ENCODE results near the gene MRAS.

The MRAS gene

DNA sequence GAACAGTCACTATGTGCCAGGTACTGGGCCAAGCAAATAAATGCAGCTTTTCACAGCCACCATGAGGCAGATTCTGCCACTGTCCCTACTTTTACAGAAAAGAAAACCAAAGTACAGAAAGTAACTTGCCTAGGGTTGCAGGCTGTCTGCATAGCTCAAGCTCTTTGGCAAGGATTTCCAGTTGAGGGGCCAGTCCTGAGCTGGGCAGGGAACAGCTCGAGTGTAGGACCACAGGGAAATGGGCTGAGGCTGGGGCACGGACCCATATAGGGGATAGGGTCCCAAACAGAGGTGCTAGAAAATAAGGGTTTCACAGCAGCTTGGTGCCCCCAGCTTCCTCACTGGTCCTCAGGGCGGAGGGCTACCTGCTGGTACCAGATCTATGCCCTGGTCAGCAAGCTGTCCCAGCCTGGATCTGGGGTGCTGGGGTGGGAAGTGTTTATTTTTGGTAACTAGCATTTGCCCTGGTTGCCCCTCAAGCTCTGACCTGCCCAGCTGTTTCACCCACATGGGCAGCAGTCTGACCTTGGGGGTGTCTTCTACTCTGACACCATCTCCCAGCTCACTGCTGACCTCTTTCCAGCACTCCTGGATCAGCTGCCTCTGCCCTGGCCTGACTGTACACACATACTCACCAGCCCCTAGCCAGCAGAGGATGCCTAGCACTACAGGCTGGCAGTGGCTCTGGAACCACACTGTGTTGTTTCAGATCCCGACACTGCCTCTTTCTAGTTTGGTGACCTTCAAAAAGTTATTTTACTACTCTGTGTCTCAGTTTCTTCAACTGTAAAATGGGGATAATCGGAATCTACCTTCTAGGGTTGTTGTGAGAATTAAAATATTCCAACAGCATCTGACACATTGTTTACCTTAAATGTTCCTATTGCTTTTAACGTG lies 16.2 kb downstream of the MRAS start:
- Histone ChIP-seq H2AFZ (ENCODE audit: low read depth, low read length) (no peak overlapping the region), H3K4me1 (ENCODE audit: insufficient read depth, low read length) (no peaks in the 10 kb centered on the region)

DNA sequence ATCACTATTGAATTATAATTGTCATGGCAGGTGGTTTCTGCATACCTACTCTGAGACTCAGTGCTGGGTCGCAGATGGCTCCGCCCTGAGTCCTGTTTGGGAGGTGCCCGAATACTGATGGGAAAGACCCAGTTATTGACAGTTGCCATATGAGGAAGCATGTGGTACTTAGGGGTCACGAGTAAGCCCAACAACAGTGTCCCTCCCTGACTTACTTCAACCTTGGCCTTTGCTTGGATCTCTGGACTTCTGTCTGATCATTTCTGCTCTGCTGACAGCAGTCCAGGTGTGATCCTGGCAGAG lies 16.8 kb downstream of the MRAS start:
- H3K36me3 ChIP-seq (ENCODE audit: insufficient read depth, low read length) = no peaks in the 10 kb centered on the region
- H3K9me3 ChIP-seq (ENCODE audit: low read length) = no peaks in the 10 kb centered on the region
- H3K4me1 ChIP-seq (ENCODE audit: insufficient read depth, low read length) = no peaks in the 10 kb centered on the region
- H3K27me3 ChIP-seq (ENCODE audit: insufficient read depth, low read length) = no peaks in the 10 kb centered on the region
- no peak overlapping the region for H2AFZ ChIP-seq (ENCODE audit: low read depth, low read length)
- H3K4me3 ChIP-seq (ENCODE audit: low read length) = no peak overlapping the region

More for the DNA sequence above, 16.2 kb downstream of the MRAS start:
- Histone ChIP-seq H3K9me3 (ENCODE audit: low read length) (no peaks in the 10 kb centered on the region), H3K27me3 (ENCODE audit: insufficient read depth, low read length) (no peaks in the 10 kb centered on the region), H3K36me3 (ENCODE audit: insufficient read depth, low read length) (no peaks in the 10 kb centered on the region), H3K4me3 (ENCODE audit: low read length) (no peak overlapping the region)

DNA sequence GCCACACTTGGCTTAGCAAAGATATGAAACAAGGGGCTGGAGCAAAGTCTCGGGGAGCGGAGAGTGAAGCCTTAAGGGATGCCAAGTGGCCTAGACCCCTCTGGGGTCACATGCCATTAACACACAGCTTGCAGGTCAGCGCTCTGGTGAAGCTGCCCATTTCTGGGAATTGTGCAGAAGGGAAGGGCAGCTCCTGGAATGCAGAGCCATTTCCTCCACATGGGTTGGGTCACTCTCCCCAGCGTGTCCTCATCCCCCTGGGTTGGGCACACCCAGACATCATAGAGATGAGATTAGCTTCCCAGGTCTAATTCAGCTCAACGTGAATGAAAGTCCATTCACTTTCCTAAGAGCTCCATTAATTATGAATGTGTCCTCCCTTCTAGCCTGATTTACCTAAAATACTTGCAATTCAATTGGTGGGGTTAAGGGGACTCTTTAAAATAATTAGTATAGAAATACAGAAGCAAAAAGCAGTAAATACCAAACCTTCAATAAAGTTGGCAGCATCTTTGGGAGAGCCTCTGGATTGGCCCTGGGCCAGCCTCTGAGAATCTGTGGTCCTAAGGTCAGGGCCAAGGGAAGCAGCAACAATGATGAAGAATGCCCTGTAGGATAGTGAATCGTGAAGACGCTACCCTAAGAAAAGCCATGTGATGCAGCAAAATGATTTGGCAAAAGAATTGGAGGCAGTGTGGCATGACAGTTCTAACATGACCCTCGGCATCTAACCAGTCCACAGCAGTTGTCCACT lies 17.8 kb downstream of the MRAS start:
- H3K9me3 ChIP-seq (ENCODE audit: low read length) = no peaks in the 10 kb centered on the region
- H3K4me1 ChIP-seq (ENCODE audit: insufficient read depth, low read length) = no peaks in the 10 kb centered on the region
- H3K4me3 ChIP-seq (ENCODE audit: low read length) = no peak overlapping the region
- H3K27me3 ChIP-seq (ENCODE audit: insufficient read depth, low read length) = no peaks in the 10 kb centered on the region
- H2AFZ ChIP-seq (ENCODE audit: low read depth, low read length) = no peak overlapping the region
- H3K36me3 ChIP-seq (ENCODE audit: insufficient read depth, low read length) = no peaks in the 10 kb centered on the region

DNA sequence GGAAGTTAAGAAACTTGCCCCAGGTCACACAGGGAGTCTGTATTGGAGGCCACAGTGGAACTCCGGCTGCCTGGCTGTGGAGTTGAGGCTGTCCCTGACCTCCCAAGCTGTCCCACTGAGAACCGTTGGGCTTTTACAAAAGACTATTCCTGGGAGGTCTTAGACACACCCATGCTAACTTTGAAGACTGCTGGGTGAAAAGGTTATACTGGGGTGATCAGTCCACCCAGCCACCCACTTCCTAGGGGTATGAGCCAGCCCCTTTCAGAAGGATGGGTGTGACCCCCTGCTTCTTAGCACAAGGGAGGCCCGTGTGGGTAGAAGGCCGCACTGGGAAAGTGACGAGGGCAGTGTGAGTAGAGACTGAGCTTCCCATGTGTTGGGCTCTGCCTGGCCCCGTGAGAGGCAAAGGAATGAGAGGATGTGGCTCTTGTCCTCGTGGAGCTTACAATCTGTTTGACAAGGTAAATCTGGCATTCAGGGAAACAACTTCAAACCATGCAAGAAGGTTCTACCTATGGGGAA lies 19.0 kb downstream of the MRAS start:
- Histone ChIP-seq H3K4me1 (ENCODE audit: insufficient read depth, low read length) (no peaks in the 10 kb centered on the region), H3K27me3 (ENCODE audit: insufficient read depth, low read length) (no peaks in the 10 kb centered on the region), H3K36me3 (ENCODE audit: insufficient read depth, low read length) (no peaks in the 10 kb centered on the region), H2AFZ (ENCODE audit: low read depth, low read length) (no peak overlapping the region), H3K4me3 (ENCODE audit: low read length) (no peak overlapping the region), H3K9me3 (ENCODE audit: low read length) (no peaks in the 10 kb centered on the region)

DNA sequence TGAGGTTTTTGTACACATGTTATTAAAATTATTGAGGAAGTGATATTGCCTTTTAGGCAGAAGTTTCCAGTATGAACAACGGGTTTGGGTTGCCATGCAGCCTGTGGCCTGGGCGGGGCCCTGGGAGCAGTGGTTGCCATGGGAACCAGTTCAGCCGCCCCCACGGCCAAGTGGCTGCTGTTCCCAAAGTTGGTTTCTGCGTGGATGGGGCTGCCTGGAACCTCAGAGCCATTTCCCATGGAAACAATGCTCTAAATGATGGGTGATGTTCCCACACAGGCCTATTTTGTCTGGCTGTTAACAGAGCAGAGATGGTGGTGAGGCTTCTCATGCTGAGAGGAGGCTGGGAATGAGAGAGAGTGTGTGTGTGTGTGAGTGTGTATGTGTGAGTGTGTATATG lies 19.5 kb downstream of the MRAS start:
- H3K9me3 ChIP-seq (ENCODE audit: low read length) = no peaks in the 10 kb centered on the region
- H3K4me3 ChIP-seq (ENCODE audit: low read length) = no peak overlapping the region
- H3K36me3 ChIP-seq (ENCODE audit: insufficient read depth, low read length) = no peaks in the 10 kb centered on the region
- H3K4me1 ChIP-seq (ENCODE audit: insufficient read depth, low read length) = no peaks in the 10 kb centered on the region
- H2AFZ ChIP-seq (ENCODE audit: low read depth, low read length) = no peak overlapping the region
- no peaks in the 10 kb centered on the region for H3K27me3 ChIP-seq (ENCODE audit: insufficient read depth, low read length)

DNA sequence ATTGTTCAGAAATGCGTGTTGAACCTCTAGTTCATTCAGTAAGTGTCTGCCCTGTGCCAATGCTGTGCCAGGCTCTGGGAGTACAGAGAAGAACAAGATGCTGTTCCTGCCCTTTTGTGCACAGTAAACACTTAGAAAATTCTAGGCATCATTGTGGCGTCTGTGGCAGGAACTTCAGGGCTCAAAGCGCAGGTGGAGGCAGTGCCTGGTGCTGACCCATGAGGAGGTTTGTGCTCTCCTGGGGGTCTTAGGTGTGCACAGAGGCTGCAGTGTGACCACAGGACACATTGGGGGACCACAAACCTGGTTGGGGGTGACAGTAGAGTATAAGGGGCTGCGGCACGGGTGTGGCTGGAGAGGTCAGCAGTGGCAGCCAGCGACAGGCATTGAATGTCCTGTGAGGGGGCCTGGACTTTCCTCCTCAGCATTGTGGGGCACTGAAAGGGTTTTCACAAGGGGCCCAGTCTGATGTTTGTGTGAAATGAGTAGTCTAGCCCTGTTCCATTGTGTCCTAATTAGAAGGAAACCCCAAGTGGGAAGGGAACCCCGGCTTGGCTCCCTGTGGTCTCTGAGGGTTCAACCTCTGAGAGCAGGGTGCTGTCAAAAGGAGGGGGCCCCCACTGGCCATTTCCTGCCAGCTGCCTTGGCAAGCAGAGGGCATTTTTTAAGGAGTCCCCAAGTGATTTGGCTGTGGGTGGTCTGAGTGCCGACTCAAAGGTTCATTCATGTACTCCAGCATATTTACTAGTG lies 20.9 kb downstream of the MRAS start:
- Histone ChIP-seq H3K36me3 (ENCODE audit: insufficient read depth, low read length) (peaks cover 3% of the 10 kb centered on the region), H3K27me3 (ENCODE audit: insufficient read depth, low read length) (no peaks in the 10 kb centered on the region), H3K9me3 (ENCODE audit: low read length) (no peaks in the 10 kb centered on the region), H3K4me3 (ENCODE audit: low read length) (no peak overlapping the region), H2AFZ (ENCODE audit: low read depth, low read length) (no peak overlapping the region), H3K4me1 (ENCODE audit: insufficient read depth, low read length) (no peaks in the 10 kb centered on the region)

GRCh38 chr3:138370321-138370720 lies 21.9 kb downstream of the MRAS start:
- Histone ChIP-seq H3K27me3 (ENCODE audit: insufficient read depth, low read length) (no peaks in the 10 kb centered on the region), H2AFZ (ENCODE audit: low read depth, low read length) (no peak overlapping the region), H3K9me3 (ENCODE audit: low read length) (no peaks in the 10 kb centered on the region), H3K4me3 (ENCODE audit: low read length) (no peak overlapping the region), H3K4me1 (ENCODE audit: insufficient read depth, low read length) (no peaks in the 10 kb centered on the region), H3K36me3 (ENCODE audit: insufficient read depth, low read length) (peaks cover 3% of the 10 kb centered on the region)

DNA sequence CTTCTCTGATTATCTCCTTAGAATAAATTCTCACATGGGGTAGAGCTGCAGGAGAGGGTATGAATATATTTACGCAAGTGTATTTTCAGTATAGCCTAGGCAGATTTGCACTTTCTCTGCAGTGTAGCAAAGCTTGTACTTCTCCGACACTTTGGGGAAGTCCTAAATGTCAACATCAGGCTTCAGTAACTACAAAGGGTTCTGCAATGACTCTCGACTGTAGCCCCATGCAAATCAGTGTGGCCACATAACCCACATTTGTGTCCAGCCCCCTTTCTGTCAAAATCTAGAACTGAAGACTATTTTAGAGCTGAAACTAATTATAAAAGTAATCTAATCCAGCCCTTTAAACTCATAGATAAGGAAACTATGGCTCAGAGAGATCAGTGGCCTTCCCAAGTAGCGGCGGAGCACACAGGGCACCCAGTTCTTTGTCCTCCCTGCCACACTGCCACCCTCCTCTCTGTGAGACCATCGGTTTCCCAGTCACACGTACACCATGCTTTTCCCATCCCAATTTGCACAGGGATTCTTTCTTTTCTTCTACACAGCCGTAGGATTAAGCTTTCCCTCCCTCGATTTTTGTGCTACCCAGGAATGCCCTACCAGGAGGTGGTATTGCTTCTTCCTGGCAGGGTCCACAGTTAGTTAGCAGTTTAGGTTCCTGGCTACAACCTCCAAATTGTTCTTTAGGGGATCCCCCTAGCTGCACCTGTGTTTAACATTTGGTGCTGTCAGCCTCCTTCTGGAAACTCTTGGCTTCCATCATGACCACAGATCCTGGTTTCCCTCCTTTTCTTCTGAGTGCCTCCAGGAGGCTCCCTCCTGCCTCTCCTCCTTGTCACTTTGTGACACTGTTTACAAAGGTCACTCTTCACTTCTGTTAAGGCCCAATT lies 22.9 kb downstream of the MRAS start:
- Histone ChIP-seq H3K9me3 (ENCODE audit: low read length) (no peaks in the 10 kb centered on the region), H3K27me3 (ENCODE audit: insufficient read depth, low read length) (no peaks in the 10 kb centered on the region), H3K4me1 (ENCODE audit: insufficient read depth, low read length) (no peaks in the 10 kb centered on the region), H3K36me3 (ENCODE audit: insufficient read depth, low read length) (peaks cover 3% of the 10 kb centered on the region), H3K4me3 (ENCODE audit: low read length) (no peak overlapping the region), H2AFZ (ENCODE audit: low read depth, low read length) (no peak overlapping the region)

DNA sequence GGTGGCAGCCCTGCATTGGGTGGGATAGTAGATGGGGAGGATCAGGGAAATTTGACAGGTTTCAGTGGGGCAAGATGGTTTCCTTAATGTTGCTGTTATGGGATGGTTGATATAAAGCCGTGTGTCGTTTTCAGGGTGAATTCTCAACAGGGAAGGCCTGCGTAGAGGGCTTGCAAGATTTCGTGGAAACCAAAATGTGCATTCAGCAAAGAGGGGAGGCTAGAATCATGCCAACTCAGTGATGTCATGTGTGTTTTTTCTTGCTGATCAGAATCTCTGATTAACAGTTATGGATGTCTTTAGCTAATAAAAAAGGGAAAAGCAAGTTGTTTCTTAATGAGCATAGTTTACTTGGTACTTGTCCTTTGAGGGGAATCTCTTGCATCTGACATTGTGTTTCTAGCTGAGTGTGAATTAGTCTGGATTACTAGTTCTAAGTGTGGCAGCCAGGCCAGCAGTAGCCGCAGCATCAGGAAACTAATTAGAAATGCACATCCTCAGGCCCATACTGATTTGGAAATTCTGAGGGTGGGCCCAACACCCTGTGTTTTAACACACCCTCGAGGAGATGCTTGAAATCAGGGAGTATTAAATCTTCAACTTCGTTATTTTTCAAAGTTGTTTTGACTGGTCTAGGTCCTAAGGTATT lies 24.8 kb downstream of the MRAS start:
- no peaks in the 10 kb centered on the region for H3K27me3 ChIP-seq (ENCODE audit: insufficient read depth, low read length)
- peaks cover 3% of the 10 kb centered on the region for H3K36me3 ChIP-seq (ENCODE audit: insufficient read depth, low read length)
- H3K4me3 ChIP-seq (ENCODE audit: low read length) = no peak overlapping the region
- H2AFZ ChIP-seq (ENCODE audit: low read depth, low read length) = no peak overlapping the region
- no peaks in the 10 kb centered on the region for H3K9me3 ChIP-seq (ENCODE audit: low read length)
- H3K4me1 ChIP-seq (ENCODE audit: insufficient read depth, low read length) = no peaks in the 10 kb centered on the region

GRCh38 chr3:138373736-138374094 lies 25.3 kb downstream of the MRAS start:
- Histone ChIP-seq H3K27me3 (ENCODE audit: insufficient read depth, low read length) (no peaks in the 10 kb centered on the region), H3K4me1 (ENCODE audit: insufficient read depth, low read length) (no peaks in the 10 kb centered on the region), H3K4me3 (ENCODE audit: low read length) (no peak overlapping the region), H3K9me3 (ENCODE audit: low read length) (no peaks in the 10 kb centered on the region), H2AFZ (ENCODE audit: low read depth, low read length) (no peak overlapping the region), H3K36me3 (ENCODE audit: insufficient read depth, low read length) (peaks cover 3% of the 10 kb centered on the region)

DNA sequence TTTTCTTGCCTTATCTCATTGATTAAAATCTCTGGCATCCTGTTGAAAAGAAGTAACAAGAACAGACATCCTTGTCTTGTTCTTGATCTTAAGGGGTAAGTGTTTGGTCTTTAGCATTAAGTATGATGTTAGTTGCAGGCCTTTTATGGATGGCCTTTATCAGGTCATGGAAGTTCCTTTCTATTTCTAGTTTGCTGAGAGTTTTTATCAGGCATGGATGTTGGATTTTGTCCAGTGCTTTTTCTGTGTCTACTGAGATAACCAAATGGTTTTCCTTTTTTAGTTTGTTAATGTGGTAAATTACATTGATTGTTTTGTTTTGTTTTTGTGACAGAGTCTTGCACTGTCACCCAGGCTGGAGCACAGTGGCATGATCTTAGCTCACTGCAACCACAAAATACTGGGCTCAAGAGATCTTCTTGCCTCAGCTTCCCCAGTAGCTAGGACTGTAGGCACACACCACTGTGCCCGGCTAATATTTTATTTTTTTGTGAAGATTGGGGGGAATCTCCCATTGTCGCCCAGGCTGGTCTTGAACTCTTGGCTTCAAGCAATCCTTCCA lies 26.3 kb downstream of the MRAS start:
- peaks cover 3% of the 10 kb centered on the region for H3K36me3 ChIP-seq (ENCODE audit: insufficient read depth, low read length)
- no peaks in the 10 kb centered on the region for H3K4me1 ChIP-seq (ENCODE audit: insufficient read depth, low read length)
- H3K9me3 ChIP-seq (ENCODE audit: low read length) = no peaks in the 10 kb centered on the region
- no peak overlapping the region for H2AFZ ChIP-seq (ENCODE audit: low read depth, low read length)
- no peak overlapping the region for H3K4me3 ChIP-seq (ENCODE audit: low read length)
- no peaks in the 10 kb centered on the region for H3K27me3 ChIP-seq (ENCODE audit: insufficient read depth, low read length)

DNA sequence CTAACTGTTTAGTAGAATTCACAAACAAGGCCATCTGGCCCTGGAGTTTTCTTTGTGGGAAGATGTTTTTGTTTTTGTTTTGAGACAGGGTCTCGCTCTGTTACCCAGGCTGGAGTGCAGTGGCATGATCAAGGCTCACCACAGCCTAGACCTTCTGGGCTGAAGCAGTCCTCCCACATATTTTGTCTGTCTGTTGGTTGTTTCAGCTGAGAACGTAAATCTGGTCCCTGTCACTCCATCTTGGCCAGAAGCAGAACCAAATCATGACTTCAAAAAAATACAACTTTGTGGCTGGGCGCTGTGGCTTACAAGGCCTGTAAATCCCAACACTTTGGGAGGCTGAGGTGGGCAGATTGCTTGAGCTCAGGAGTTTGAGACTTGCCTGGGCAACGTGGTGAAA lies 27.1 kb downstream of the MRAS start:
- H2AFZ ChIP-seq (ENCODE audit: low read depth, low read length) = no peak overlapping the region
- H3K27me3 ChIP-seq (ENCODE audit: insufficient read depth, low read length) = no peaks in the 10 kb centered on the region
- H3K4me3 ChIP-seq (ENCODE audit: low read length) = no peak overlapping the region
- no peaks in the 10 kb centered on the region for H3K9me3 ChIP-seq (ENCODE audit: low read length)
- no peaks in the 10 kb centered on the region for H3K4me1 ChIP-seq (ENCODE audit: insufficient read depth, low read length)
- peaks cover 3% of the 10 kb centered on the region for H3K36me3 ChIP-seq (ENCODE audit: insufficient read depth, low read length)
